ENCODE data around the gene HS3ST4. TPM values are rescaled to one million over a fixed set of nuclear protein-coding genes. Genes with fewer than 3 reads are reported as not detected.

HS3ST4 gene
- total RNA-seq, result 0.12 TPM

DNA sequence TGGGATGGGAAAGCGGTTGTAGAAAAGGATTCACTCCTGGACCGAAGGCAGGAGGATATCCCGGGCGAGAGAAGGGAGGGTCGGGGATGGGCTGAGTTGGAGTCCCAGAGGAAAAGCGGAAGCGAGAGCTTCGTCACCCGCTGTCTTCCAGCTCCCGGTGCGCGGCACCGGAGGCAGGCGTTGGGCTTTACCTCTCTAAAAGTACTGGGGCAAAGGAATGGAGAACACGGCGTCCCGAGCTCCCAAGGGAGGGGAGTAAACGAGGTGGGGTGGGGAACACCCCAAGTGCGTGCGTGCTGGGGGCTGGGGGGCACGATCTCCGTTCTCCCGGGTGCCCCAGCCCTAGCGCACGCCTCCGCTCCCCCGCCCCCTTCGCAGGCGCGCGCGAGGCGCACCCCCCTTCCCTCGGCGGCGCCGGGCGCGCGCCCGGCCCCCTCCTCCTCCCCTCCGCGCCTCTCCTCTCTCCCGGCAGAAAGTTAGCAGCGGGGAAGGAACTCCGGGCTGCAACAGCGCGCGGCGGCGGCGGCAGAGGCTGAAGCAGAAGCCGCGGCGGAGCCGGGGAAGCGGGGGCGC is at the start of gene HS3ST4:
Gene HS3ST4, plus strand, starts transcription at position 441 of the 573 bp plus-strand sequence.

Small RNAs within 50 kb of the gene (small RNA-seq; reads per million reads assigned to genes)
- gene HMGN2P3 (ENCODE audit: low replicate concordance), result not detected
- not detected for gene MIR548W (ENCODE audit: low replicate concordance)
- not detected for gene RNA5SP405 (ENCODE audit: low replicate concordance)

Data from metanephros (tissue), 2 donors.